ENCODE data around the gene PIWIL1. TPM values are rescaled to one million over a fixed set of nuclear protein-coding genes. Genes with fewer than 3 reads are reported as not detected.

PIWIL1 gene
- total and polyA plus RNA-seq, 3 donors from 2014 or later = 53.0 to 203 (median 71.7) TPM

GRCh38 chr12:130301559-130301958, 36.1 kb upstream of the PIWIL1 start:
- H3K9me3 ChIP-seq = no peaks in the 10 kb centered on the region
- H3K27ac ChIP-seq = no peak overlapping the region
- no peak overlapping the region for H3K4me3 ChIP-seq
- H3K36me3 ChIP-seq (ENCODE audit: low read depth, missing control alignments) = no peaks in the 10 kb centered on the region
- intact Hi-C loops (cut with DNase I; ENCODE audit: low total_unique reads) = no loop called here
- TF ChIP-seq POLR2A (IDR thresholded peaks at IDR 0.05) = no peak
- TF ChIP-seq CTCF (IDR thresholded peaks at IDR 0.05) = no peak
- no peaks in the 10 kb centered on the region for H3K4me1 ChIP-seq
- H3K27me3 ChIP-seq = no peaks in the 10 kb centered on the region
- no peak for DNase-seq
- 48 to 54% methylated on average over 11 to 14 of the region's 14 CpGs for WGBS, 2 donors

- H3K4me3 ChIP-seq = no peak overlapping the region
- no peaks in the 10 kb centered on the region for H3K4me1 ChIP-seq
- H3K27me3 ChIP-seq = no peaks in the 10 kb centered on the region
Observed at GRCh38 chr12:130303781-130304180, 33.9 kb upstream of the PIWIL1 start.

GRCh38 chr12:130307859-130308258, 29.8 kb upstream of the PIWIL1 start:
- 83 to 89% methylated on average over 14 of the region's 14 CpGs for WGBS, 2 donors
- no peak for DNase-seq
- Histone ChIP-seq H3K9me3 (no peaks in the 10 kb centered on the region), H3K4me3 (no peak overlapping the region), H3K36me3 (ENCODE audit: low read depth, missing control alignments) (no peaks in the 10 kb centered on the region), H3K4me1 (no peaks in the 10 kb centered on the region), H3K27ac (no peak overlapping the region), H3K27me3 (no peaks in the 10 kb centered on the region)
- intact Hi-C loops (cut with DNase I; ENCODE audit: low total_unique reads) = no loop called here
- TF ChIP-seq POLR2A (IDR thresholded peaks at IDR 0.05) (no peak), CTCF (IDR thresholded peaks at IDR 0.05) (no peak)

More at GRCh38 chr12:130303781-130304180, 33.9 kb upstream of the PIWIL1 start:
- TF ChIP-seq POLR2A (IDR thresholded peaks at IDR 0.05) (no peak), CTCF (IDR thresholded peaks at IDR 0.05) (no peak)
- Histone ChIP-seq H3K27ac (no peak overlapping the region), H3K36me3 (ENCODE audit: low read depth, missing control alignments) (no peaks in the 10 kb centered on the region), H3K9me3 (no peaks in the 10 kb centered on the region)
- DNase-seq = no peak
- WGBS, 2 donors = 85 to 86% methylated on average over 8 of the region's 8 CpGs
- intact Hi-C loops (cut with DNase I; ENCODE audit: low total_unique reads) = no loop called here

- no peaks in the 10 kb centered on the region for H3K4me1 ChIP-seq
- no peak for DNase-seq
- H3K9me3 ChIP-seq = no peaks in the 10 kb centered on the region
- H3K4me3 ChIP-seq = no peak overlapping the region
- H3K27ac ChIP-seq = no peak overlapping the region
- intact Hi-C loops (cut with DNase I; ENCODE audit: low total_unique reads) = no loop called here
- no peaks in the 10 kb centered on the region for H3K36me3 ChIP-seq (ENCODE audit: low read depth, missing control alignments)
- TF ChIP-seq CTCF (IDR thresholded peaks at IDR 0.05) = no peak
- TF ChIP-seq POLR2A (IDR thresholded peaks at IDR 0.05) = no peak
- no peaks in the 10 kb centered on the region for H3K27me3 ChIP-seq
- 87 to 89% methylated on average over 6 of the region's 6 CpGs for WGBS, 2 donors
Observed at GRCh38 chr12:130308393-130308792, 29.3 kb upstream of the PIWIL1 start.

- Histone ChIP-seq H3K4me3 (no peak overlapping the region), H3K9me3 (no peaks in the 10 kb centered on the region), H3K4me1 (no peaks in the 10 kb centered on the region), H3K36me3 (ENCODE audit: low read depth, missing control alignments) (no peaks in the 10 kb centered on the region), H3K27ac (no peak overlapping the region), H3K27me3 (no peaks in the 10 kb centered on the region)
- 84 to 92% methylated on average over 3 of the region's 3 CpGs for WGBS, 2 donors
- intact Hi-C loops (cut with DNase I; ENCODE audit: low total_unique reads) = no loop called here
- no peak for DNase-seq
- TF ChIP-seq CTCF (IDR thresholded peaks at IDR 0.05) (no peak), POLR2A (IDR thresholded peaks at IDR 0.05) (no peak)
Observed at GRCh38 chr12:130316251-130316650, 21.4 kb upstream of the PIWIL1 start.
